Activated naive CD4-positive, alpha-beta T cell treated with anti-CD3 and anti-CD28 coated beads, Interleukin-2, amount 50 U/mL, for 16 hours (primary cell): ENCODE data around the gene ZNRF1.
"Not testable (repeated sequence)": the region's sequence is repeated elsewhere in the genome, so short reads cannot be mapped to it uniquely, and the experiment has no call there.

Experiments
- DNase-seq: peaks from one replicate; pipeline ENCODE4 v3.0.0-alpha.2; 2020

The ZNRF1 gene

DNA sequence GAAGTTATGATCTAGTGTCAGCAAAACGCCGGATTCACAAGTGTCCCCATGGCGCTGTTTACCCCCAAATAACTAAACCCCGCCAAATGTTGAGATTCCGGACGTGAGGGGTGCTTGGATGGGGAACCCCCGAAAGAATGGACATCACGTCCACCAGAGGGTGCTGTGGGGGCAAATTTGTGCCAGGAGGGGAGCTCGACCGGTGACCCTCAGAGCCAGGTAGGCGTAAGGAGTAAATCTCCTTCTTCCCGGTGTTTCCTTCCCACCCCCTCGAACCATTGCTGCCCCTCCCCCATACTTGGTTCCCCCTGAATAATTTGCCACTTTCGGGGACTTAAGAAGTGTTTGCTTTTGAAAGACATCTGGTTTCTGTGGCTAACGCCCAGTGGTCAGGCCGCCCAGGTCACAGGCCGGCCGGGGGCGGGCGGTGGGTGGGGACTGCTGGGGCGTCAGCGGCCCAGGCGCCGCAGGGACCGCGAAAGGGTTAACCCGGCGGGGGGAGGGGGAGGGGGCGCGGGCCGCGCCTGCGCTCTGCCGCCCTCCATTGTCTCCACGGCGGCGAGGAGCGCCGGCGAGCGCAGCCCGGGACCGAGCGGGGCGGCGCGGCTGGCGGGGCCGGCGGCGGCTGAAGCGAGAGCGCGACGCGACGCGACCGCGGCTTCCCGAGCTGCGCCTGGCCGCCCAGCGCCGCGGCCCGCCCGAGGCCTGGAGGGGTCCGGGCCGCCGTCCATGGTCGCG lies at the start of gene ZNRF1:
ZNRF1 (plus strand) TSS at position 544 of the 738 bp plus-strand sequence. CDS start 648 bp downstream, outside the sequence.
- peak; percentile 80 for DNase-seq

DNA sequence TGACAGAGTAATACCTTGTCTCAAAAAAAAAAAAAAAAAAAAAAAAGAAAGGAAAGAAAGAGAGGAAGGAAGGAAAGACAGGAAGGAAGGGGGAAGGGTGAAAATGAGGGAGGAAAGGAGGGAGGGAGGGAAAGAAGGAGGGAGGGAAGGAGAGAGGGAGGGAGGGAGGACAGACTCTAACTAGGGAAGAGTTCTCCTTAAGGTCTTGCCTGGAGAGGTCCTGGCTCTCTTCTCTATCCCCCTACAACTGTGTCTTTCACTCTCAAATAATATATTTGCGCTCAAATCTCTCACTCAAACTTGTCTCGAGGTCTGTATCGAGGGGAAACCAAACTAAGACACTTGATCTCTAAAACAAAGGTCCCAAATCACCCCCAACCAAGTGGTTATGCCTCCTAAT lies 49.5 kb upstream of the ZNRF1 start:
- no peak for DNase-seq

- no peak for DNase-seq
Observed at GRCh38 chr16:74950511-74950910, 48.3 kb upstream of the ZNRF1 start.

- DNase-seq = no peak
Observed at GRCh38 chr16:74951206-74951605, 47.6 kb upstream of the ZNRF1 start.

GRCh38 chr16:74951681-74952080 lies 47.1 kb upstream of the ZNRF1 start:
- no peak for DNase-seq

DNA sequence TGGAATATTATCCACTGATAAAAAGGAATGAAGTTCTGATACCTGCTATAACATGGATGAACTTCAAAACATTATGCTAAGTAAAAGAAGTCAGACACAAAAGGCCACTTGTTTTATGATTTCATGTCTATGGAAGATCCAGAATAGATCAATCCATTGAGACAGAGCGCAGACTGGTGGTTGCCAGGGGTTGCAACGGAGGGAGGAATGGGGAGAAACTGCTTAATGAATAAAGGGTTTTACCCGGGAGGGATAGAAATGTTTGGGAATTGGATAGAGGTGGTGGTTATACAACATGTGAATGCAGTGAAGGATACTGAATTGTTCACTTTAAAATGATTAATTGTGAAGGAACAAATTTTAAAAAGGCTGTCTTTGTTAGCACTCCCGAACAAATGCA lies 44.1 kb upstream of the ZNRF1 start:
- no peak for DNase-seq

DNA sequence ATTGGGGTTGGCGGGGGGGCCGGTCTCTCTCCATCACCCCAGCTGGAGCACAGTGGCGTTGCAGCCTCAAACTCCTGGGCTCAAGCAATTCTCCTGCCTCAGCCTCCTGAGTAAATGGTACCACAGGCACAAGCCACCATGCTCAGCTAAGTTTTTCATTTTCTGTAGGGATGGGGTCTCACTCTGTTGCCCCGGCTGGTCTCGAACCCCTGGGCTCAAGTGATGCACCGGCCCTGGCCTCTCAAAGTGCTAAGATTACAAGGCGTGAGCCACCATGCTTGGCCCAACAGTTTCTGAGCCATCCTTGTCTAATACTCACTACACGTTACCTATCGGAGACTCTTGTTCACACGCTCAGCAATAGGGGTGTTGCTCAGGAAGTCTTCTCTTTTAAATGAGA lies 25.5 kb upstream of the ZNRF1 start:
- no peak for DNase-seq

GRCh38 chr16:74975591-74975990 lies 23.2 kb upstream of the ZNRF1 start:
- no peak for DNase-seq

GRCh38 chr16:74982256-74982655 lies 16.6 kb upstream of the ZNRF1 start:
- no peak for DNase-seq

DNA sequence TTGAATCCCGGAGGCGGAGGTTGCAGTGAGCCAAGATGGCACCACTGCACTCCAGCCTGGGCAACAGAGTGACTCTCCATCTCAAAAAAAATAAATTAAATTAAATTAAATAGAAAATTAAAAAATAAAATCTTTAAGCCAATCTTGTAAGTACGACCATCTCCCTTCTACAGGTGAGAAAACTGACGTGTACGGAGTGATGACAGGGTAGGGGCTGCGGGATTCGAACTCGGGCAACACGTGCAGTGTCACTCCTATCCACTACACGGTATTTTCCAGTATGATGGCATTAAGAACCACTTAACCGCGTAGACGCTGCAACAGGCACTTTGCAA lies 14.7 kb upstream of the ZNRF1 start:
- peak; percentile 31 for DNase-seq

DNA sequence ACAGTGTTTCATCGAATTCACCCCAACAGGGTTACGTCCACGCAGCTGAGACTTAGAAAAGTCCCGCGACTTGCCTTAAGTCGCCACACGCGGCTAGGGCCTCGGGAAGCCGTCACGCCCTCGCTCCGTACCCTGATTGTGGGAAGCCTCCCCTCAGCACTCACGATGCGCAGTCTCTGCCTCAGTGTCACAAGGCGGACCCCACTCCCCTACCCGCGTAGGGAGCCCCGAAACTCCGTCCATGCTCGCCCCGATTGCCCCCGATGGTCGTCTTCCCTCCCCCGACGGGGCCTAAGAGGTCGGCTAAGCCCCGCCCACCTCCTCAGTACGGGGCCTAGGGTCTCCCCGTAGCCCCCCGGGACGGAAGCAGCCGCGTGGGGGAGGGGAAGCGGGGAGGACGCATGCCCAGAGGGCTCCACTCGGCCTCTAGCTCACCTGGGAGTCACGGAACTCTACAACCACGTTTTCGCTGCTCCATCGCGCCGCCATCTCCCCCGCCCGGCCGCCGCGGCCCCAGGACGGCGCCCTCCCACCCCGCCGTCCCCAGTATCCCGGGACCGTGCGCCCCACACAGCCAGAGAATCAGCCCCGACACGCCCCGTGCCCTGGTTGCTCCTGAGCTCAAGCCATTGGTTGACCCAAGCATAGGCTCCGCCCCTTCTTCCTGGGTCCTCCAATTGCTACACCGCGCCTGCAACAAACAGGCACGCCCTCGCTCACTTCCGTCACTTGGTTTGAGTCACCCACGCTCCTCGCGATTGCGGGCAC lies 14.1 kb upstream of the ZNRF1 start, which contains the start of gene WDR59:
WDR59 (minus strand) TSS at position 595 of the 768 bp plus-strand sequence; CDS start at position 489, 106 bp downstream.
- peak; percentile 99 for DNase-seq

DNA sequence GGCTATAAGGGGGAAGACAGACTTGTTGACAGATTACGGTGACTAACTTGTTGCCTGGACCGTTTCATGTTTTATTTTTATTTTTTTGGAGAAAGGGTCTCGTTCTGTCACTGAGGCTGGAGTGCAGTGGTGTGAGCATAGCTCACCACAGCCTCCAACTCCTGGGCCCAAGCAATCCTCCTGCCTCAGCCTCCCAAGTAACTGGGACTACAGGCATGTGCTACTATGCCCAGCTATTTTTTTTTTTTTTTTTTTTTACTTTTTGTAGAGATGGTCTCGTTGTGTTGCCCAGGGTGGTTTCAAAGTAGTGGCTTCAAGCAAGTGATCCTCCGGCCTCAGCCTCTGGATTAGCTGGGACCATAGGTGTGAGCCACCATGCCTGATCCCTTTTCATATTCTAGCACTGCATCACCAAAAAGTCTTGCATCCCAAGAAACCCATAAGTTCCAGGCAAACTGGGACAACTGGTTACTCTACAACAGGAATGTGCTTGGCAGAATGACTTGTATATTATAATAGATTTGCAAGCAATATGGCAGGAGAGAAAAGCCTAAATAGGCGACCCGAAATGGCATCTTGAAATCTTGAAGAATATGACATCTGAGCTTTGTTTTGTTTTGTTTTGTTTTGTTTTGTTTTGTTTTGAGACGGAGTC lies 11.7 kb upstream of the ZNRF1 start:
- no peak for DNase-seq

DNA sequence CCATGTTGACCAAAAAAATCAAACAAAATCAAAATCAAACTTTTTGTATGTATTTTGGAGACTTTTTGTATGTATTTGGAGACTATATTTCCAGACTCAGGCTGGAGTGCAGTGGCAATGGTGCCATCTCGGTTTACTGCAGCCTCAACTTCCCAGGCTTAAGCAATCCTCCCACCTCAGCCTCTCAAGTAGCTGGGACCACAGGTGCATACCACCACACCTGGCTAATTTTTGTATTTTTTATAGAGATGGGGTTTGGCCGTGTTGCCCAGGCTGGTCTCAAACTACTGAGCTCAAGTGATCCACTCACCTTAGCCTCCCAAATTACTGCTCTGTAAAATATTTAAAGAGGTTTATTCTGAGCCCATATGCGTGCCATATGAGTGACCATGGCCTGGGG lies 9.0 kb upstream of the ZNRF1 start:
- DNase-seq = not testable (repeated sequence)

DNA sequence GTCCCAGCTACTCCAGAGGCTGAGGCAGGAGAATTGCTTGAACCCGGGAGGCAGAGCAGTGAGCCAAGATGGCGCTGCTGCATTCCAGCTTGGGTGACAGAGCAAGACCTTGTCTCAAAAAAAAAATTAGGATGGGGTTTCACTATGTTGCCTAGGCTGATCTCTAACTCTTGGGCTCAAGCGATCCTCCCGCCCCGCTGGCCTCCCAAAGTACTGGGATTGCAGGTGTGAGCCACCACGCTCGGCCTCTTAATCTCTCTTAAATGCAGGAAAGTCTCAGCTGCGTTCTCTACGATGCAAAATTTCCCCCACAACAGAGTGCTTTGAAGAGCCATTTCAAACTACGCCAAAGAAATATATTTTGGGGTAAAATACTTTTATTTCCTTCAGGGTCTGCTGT lies 8.0 kb upstream of the ZNRF1 start:
- DNase-seq = no peak

DNA sequence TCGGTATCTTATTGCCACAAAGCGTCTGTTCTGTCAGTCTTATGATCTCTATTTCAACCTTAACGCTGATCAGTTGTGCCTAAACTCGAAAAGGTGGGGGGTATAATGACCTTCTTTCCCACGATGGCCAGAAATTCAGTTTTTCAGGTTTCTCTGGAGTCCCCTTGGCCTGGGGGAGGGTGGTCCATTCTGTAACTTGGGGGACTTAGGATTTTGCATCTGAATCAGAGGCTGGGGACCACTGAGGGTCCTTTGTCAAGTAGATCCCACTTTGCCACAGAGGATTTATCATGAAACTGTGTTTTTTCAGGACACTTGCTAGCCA lies 7.6 kb upstream of the ZNRF1 start:
- DNase-seq = no peak

DNA sequence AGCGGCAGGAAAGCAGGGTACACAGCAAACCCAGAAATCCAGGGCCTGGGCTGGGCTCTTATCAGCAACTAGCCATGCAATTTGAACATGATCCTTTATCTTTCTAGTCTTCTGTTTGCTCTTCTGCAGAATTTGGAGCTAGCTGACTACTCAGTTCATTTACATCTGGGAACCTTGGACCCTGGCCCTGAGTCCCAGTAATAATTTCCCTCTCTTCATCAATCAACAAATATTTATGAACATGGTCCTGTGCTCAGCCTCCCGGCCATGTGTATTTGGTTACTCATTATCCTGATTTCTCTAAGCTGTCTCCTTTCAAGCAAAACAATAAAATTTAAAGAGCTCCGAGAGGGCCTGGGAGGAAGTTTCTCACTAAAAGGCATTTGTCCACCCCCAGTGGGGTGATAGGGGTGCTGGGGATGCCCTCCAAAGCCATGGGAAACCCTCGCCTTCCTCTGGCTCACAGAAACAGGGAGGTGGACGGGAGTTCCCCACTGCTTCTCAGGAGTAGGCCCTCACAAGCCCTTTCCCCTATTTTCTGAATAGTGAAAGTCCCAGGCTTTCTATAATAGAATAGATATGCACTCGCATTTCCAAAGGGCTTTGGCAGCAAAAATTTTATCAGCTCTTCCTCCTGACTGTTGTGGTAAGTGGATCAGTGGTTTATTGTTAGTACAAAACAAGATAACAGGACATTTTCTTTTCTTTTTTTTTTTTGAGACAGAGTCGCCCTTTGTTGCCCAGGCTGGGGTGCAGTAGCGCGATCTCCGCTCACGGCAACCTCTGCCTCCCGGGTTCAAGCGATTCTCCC lies 7.0 kb upstream of the ZNRF1 start:
- no peak for DNase-seq

DNA sequence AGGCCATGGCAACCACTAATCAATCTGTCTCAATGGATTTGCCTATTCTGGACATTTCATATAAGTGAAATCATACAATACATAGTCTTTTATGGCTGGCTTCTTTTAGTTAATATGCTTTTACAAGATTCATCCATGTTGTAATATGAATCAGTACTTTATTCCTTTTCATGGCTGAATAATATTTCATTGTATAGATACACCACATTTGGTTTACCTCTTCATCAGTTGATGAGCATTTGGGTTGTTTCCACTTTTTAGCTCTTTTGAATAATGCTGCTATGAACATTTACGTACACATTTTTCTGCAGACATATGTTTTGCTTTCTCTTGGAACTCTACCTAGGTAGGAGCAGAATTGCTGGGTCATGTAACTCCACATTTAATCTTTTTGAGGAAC lies 2.8 kb upstream of the ZNRF1 start:
- DNase-seq = no peak

DNA sequence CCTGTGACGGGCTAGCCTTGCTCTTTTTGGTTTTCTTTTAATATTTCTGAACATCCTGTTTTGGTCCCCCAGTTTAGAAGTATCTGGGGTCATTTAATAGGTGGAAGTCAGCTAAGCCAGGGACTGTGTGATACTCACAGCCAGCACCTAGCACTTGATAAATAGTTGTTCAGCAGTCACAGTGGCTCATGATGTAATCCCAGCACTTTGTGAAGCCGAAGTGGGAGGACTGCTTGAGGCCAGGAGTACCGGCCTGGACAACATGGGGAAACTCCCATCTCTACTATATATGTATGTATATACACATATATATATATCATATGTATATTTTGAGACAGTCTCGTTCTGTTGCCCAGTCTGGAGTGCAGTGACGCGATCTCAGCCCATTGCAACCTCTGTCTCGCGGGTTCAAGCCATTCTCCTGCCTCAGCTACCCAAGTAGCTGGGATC lies 1.8 kb upstream of the ZNRF1 start:
- no peak for DNase-seq

DNA sequence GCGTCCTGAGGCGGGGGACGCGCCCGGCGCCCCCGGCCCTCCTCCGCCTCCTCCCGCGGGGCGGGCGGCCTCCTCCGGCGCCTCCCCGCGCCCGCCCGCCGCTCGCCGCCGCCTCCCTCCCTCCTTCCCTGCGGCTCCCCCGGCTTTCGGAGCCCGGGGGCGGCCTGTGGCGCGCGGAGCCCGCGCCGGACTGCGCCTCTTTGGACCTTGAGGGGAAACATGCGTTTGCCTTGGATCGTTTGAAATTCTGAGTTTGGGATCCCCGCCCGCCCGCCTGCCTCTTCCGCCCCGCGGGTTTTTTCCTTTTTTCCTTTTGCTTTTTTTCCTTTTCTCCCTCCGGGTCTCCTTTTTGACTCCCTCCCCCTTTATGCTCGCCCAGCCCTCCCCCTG lies 390 bp downstream of the ZNRF1 start:
- DNase-seq = peak; percentile 37

DNA sequence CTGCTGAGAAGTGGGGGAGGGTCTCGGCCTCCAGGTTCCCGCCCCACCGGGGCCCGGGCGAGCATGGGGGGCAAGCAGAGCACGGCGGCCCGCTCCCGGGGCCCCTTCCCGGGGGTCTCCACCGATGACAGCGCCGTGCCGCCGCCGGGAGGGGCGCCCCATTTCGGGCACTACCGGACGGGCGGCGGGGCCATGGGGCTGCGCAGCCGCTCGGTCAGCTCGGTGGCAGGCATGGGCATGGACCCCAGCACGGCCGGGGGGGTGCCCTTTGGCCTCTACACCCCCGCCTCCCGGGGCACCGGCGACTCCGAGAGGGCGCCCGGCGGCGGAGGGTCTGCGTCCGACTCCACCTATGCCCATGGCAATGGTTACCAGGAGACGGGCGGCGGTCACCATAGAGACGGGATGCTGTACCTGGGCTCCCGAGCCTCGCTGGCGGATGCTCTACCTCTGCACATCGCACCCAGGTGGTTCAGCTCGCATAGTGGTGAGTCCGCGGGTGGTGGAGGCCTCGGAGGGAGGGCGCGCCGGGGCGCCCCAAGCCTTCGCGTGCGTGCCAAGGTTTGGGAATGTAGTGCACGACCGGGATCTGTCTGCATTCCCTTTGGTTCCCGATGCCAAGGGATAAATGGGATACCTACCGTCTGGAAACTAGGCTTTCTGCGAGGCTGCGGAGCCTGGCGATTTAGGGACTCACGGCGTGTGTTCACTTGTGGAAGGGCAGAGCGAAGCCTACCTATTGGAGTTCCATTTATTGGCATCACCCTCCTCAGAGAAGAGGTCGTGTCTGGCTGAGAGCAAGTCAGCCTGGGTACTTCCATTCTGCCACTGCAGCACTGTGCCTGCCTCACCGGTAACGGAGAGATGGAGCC lies 1.0 kb downstream of the ZNRF1 start:
- peak; percentile 60 for DNase-seq

DNA sequence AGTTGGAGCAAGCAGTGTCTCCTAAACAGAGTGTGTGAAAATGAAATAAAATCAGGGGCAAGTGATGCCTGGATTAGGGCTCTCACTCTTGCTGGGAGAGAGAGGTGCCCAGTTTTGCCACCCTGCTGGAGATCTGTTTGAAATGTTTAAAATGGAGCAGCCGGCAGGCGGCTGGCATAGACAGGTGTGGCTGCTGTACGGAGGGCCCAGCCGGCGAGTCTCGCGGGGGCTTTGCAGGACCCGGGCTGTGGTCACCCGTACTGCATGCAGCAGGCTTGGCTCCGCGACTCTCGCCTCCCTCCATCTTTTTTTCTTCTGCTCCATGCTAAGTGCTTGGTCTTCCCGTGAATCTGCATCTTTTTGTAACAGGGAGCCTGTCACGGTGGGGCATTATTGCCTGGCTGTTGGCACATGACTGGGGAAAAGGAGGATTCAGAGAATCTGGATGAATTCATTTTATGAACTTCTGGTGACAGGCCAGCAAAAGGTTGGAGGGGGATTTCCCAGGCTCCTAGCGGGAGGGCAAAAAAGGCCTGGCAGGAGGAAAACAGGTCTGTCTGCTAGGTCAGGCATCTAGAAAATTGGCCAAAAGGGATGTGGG lies 1.8 kb downstream of the ZNRF1 start:
- no peak for DNase-seq

GRCh38 chr16:75002474-75002873 lies 3.6 kb downstream of the ZNRF1 start:
- no peak for DNase-seq
